Daoy (cell line): ENCODE measurements around the gene PTPRN2. TPM values are rescaled to one million over a fixed set of nuclear protein-coding genes. Genes with fewer than 3 reads are reported as not detected.

Experiments used
- DNase-seq: peaks from one replicate; pipeline ENCODE4 v3.0.0-alpha.2; 2015; ENCODE audit warnings: low read depth
- total RNA-seq: library from RNA; depleted of rRNA; stranded (reverse); fragments of >200 nt; shearing (Covaris generic); gene quantifications from 2 replicates; pipeline ENCODE4 v1.2.3, GENCODE V29; 2014

PTPRN2 gene
- total RNA-seq, 1 experiment from 2014 or later = 8.3 TPM

DNA sequence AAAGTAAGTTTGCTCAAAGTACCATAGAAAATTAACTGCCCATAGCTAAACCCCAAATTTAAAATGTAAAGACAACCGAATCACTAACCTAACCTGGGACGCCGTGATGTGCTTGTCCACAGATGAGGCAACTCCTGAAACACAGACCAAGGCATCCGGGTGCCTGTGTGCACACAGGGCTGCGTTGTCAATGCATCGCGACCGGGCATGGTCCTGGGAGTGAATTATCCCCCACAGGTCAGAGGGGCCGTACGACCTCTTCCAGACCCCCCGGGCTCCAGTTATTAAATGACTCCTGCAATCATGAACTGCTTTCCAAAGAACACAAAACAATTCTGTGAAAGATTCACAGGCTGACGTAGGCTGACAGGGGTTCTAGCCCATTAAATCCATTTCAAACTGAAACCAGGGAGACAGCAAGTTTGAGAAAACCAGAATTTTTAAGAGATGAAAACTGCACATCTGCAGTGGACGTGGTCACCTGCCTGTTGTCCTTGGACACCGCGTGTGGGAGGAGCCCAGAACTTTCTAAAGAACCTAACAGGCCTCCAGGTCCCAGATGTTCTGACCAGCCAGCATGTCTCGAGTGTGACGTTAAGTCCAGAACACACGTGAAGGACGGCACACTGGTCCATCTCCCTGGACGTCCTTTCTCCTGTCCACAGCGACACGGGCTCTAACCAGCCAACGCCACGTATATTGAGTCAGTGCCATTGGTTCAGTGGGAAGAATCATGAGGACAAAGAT, 953.0 kb downstream of the PTPRN2 start:
- no peak for DNase-seq

DNA sequence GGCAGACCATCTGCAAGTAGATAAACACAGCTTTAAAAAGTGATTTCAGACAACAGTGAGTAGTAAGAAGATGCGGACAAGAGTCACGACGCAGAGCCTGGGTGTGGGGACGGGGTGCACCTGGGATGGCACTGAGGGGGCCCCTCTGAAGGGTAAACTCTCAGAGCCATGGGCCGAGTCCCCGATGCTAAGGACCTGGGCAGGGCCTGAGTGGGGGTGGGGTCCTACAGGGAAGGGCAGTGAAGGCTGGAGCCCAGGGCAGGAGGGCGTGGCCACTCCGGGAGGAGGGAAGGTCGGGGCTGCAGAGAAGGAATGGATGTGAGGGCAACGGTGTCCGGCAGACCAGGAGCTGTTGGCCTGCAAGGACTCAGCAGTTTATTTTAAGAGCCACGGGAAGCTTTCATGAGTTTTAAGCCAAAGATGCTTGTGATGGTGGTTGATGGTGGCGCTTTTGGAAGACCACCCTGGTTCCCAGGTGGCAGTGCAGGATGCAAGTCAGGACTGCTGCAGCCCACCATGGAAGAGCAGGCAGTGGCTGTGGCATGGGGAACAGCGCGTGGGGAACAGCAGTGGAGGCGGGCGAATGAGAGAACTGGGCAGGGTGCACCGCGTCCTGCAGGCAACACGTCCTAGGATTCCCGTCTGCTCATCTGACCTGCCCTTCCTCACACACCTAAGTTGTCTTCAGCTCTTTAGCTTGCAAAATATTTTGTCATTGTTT, 954.0 kb downstream of the PTPRN2 start:
- no peak for DNase-seq

DNA sequence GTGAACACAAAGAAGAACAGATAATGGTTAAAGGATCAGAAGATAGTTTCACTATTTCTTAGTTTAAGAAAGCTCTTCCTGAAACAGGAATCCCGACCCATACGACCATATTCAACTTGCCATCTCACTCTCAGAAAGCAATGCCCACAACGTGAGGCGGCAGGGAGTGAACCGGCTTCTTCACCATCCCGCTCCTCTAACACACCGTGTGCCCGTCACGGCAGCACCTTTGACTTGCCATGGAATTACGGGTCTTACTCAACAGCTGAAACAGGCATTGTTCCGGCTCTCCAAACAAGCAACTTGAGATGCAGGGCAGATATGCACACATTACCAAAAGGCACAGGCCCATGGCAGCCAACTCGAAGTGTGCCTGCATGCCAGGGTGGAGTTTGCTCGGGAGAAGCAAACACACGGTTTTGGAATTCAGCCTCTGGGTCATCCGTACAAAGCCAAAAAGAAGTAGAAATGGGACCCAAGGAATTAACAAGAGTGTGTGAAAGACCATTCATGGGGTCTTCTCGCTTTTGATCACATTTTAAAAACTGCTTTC, 957.2 kb downstream of the PTPRN2 start:
- no peak for DNase-seq

DNA sequence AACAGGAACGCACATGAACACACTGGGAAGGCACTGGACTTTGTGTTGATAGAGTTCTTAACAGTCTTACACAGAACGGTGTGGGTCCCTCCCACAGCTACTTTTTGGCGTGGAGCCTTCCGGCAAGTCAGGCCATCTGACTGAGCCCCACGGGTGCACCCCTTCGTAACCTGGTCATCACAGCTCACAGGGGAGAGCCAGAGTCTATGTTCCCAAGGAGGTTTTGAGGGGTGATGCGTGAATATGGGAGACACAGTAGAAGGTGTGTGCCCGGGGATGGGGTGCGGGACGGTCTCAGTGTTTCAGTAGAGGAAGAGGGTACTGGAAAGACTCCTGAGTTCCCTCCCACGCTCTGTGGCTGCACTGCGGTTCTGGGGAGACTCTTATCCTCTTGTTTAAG, 959.2 kb downstream of the PTPRN2 start:
- DNase-seq = no peak

DNA sequence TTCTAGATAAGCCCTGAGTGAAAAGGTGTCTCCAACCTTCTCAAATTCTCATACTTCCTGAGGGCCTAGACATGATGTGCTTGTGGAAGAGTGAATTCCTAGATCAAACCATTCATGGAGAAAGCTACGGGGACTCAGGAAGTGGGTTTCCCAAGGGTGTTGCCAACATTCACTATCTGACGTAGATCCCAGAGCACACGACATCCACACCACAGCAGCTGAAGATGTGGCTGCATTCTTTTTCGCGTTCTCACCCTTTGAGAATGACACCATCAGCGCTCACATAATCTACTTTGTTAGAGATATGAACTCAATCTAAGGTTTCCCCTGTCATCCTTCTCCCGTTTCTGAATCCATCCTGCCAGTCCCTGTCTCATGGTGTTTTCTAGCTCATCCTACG, 960.0 kb downstream of the PTPRN2 start:
- peak; percentile 53 for DNase-seq

DNA sequence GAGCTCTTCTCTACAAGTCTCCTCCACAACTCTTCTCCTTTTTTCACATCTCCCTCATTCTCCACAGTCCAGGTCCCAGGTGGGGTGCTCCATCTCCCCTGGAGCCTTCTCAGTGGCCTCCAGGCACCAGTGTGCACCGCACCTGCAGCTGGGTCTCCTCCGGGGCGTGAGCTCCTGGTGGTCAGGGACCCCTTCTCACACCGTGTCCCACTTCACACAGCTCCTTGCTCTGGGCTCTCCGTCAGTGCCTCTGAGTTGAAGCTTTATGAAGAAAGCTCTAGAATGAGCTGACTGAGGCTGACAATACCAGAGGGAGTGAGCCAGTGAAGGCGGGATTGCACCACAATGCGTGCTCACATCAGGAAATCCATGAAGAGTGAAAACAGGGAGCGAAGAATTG, 960.6 kb downstream of the PTPRN2 start:
- no peak for DNase-seq

DNA sequence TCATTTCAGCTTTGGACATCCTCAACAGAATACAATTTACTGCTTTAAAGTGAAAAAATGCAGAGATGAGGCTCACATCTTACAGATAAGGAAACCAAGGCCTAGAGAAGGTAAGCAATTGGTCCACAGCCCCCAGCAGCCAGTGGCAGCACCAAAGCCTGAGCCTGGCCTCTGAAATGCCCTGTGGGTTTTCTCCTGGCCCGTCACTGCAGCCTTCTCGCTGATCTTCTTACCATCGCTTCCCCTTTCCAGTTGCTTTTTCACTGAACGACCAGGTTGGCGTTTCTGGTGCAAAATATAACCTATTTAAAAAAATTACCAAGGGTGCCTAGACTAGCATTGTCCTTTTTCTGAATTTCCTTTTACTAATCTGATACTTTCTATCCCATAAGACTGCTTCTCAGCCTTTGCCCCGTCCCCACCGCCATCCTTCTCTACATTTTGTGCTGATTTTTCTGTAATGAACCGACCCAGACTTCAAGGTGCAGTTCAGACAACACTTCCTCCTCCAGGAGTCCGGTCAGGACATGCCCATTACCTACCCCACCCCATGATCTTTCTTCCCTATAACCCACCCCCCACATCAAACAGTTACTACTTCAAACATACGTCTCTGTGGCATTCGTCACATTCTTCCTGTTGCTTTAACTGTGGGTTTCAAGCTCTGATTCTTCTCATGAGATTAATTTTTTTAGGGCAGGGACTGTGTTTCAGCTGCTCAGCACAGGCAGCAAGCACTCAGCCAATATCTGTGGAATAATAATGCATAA, 961.5 kb downstream of the PTPRN2 start:
- DNase-seq = no peak

DNA sequence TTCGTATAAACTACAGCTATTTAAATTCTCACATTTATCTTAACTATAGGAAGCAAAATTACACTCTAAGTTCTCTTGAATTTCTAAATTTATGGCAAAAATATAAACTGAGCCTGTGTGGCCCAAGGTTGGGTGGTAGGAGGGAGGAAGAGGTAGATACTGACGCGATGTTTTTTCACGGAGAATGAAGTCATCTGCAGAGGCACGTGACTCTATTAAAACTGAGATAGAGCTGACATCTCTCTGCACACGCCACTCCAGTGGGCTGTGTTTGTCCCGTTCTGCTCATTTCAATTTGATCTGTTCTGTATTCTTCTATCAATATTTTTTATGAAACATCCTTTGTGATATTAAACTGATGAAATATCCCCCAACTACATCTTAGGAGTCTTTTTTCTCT, 964.1 kb downstream of the PTPRN2 start:
- DNase-seq = no peak

DNA sequence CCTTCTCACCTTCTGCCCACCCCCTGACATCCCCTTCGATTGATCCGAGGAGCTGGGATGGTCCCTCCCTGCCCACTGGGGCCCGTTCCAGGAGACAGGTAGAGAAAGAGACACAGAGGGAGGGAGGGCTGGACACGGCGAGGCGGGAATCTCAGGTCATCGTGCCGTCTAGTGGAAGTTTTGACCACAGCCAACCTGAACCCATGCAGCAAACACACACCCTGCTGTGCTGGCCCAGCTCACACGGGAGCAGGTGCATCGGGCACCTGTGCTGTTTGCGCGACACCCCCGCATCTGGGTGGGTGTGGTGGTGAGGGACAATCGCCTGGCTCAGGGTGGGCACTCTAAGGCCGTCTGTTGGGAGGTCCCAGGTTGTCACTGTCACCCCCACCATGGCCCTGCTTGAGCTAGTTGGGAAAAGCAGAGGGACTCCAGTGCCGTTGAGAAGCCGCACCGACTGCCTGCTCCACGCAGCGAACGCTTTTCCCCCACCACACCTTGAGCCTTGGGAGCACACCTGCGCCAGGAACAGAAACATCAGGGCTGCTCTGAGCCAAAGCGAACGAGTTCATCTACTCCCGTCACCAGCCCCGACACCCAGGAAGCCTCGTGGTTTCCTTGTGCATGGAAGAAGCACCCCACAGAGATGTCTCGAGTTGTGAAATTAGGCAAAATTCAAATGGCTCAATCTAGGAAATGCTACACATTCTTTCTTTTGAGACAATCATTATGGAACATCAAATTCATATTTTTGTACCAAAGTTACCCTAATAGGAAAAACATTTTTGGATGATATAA, 965.0 kb downstream of the PTPRN2 start:
- DNase-seq = no peak

DNA sequence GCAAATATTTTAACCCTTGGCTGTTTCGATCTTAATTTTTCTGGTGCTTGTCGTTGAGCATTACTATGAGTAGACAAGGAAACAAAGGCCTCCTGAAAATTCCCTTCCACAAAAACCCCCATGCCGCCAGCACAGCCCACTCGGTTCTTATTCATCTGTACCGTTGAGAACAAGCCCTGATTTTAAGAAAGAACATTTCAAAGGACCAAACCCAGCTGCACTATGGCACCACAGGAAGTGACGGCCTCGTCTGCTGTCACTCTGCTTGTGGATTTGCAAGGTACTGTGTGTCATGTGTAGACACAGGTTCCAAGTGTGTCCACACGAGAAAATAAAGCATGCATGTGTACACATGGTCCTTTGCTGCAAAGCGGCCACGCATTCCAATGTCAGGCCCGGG, 965.6 kb downstream of the PTPRN2 start:
- no peak for DNase-seq

DNA sequence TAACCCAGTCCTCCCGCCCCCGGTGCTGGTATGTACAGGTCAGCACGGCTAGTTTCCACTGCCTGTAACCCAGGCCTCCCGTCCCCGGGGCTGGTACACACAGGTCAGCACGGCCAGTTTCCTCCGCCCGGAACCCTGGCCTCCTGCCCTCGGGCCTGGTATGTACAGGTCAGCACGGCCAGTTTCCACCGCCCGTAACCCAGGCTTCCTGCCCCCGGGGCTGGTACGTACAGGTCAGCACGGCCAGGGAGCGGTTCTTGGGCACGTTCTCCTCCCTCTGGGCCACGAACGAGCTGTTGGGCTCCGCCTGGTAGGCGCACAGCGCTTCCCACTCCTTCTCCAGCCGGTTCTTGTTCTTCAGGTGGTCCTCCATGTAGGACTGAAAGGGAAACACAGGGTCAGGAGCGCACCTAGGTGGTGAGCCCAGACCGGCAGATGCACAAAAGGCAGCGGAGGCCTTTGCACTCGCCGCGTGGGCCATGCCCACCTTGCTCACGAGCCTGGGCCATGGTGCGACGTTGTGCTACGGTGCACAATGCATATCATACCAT, 966.4 kb downstream of the PTPRN2 start:
- no peak for DNase-seq

DNA sequence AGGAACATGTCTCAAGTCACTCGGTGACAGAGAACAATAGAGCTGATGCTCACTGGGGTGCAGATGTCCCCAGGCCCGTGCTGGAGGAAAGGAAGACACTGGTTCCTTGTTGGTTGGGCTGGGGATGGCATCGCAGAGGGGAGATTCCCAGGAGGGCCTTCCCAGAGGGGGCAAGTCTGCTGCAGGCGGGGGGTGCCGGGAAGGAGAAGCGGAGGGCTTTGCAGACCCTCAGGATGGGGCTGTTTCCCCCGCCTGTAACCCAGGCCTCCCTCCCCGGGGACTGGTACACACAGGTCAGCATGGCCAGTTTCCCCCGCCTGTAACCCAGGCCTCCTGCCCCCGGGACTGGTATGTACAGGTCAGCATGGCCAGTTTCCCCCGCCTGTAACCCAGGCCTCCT, 967.0 kb downstream of the PTPRN2 start:
- no peak for DNase-seq

DNA sequence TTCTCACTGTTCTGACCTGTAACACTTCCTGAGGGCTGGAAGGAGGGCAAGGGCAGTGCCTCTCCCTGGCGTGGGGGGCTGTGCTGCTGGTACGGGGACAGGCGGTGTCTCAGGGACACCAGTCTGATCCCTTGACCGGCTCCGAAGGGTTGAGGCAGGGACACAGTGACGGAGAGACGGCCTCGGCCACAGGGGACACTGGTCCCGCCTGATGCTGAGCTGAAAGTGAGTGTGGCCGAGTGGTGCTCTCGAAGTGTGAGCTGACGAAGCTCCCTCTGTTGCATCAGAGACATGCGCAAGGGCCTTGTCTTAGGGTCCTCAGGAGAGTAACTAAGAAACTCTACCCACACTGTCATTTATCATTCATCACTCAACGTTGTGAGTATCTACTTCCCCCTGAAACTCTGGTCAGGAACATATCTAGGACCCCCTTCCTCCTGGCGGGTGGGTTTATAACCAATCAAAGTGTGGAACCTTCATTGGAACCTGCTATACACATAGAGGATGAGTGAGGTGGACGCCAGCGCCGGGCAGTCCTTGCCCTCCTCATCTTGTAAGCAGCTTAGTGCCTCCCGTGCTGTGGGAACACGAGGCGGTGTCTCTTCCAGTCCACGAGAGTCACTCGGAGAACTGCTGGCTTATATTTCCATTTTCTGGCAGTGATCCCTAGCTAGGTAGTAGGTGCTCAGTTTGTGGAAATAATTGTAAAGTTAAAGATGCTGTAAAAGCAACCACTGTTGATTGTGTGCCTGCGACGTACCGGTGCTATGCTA, 967.7 kb downstream of the PTPRN2 start:
- DNase-seq = no peak

DNA sequence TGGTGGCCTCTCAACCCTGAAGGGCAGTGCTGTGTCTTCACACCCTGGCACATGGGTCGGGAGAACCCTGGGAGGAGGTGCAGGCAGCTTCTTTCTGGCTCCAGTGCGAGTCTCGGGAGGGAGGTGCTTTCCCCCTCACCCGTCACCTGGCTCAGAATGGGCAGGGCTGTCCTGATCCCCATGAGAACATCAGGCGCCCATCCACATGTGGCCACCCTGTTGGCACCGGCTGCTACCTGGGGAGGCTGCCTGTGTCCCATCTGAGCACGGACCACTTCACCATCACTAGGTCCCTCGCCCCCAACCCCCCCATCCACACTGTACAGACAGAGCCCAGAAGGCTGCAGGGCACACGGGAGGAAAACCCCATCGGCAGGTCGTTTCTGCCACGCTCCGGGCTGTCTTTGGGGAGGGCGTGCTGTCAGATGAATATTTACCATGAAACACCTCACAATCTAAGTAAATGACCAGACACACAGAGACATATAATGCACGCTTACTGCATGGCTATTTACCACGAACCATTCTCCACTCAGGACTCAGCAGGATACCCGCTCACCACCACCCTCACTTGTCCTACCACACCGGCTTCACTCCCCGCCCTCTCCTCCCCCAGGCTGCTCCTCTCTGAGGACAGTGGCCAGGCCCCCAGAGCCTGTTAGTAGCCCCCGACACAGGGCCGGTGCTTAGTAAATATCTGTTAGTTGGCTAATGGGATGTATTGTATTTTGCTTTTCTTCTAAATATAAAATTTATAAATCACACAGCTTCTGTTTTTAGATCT, 968.6 kb downstream of the PTPRN2 start:
- no peak for DNase-seq

DNA sequence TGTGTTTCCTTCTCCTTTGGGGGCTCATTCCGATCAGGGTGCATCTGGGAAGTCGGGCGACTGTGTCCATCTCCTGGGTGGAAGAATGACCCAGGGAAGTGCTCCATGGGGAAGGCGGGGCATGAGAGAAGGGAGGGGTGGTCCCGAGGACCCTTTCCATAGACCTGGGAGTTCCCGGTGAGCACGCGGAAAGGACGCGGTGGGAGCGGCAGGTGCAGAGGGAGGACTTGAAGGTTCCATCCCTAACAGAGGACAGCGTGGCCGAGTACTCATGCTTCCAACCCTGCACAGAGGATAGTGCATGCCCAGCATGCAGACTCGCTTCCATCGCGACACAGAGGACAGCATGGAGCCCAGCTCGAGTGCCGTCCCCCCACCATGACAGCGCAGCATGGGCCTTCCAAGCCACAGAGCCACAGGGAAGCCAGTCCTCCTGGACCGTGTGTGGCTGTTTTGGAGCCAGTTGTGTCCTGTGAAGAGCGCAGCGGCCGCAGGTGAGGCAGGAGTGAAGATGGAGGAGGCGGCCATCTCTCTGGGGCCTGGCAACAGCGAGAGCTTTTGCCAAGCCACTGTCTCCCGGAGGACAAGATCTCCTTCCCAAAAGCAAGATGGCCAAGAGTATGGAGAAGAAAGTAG, 969.4 kb downstream of the PTPRN2 start:
- DNase-seq = no peak

DNA sequence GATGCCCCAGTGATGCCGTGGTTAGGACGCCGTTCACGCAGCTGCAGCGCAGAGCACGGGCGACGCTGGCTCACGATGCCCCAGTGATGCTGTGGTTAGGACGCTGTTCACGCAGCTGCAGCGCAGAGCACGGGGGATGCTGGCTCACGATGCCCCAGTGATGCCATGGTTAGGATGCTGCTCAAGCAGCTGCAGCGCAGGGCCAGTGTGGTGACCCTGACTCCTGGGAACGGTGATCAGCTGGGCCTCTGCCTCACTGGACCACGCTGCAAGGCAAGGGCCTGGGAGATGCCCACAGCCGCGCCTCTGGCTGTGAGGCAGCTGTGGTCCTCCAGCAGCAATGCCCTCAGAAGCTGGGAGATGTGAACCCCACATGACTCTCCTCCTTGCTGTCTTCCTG, 970.2 kb downstream of the PTPRN2 start:
- no peak for DNase-seq

DNA sequence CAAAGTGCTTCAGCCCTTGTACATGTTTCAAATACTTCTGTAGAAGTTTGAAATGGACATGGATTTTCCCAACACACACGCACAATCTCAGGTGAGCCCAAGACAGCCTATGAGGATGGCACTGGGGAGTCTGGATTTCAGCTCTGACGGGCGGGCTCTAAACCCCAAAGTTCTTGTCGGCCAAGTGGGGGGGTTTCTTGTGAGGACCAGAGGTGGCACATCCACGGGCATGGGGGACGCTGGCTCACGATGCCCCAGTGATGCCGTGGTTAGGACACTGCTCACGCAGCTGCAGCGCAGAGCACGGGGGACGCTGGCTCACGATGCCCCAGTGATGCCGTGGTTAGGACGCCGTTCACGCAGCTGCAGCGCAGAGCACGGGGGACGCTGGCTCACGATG, 970.7 kb downstream of the PTPRN2 start:
- DNase-seq = no peak

DNA sequence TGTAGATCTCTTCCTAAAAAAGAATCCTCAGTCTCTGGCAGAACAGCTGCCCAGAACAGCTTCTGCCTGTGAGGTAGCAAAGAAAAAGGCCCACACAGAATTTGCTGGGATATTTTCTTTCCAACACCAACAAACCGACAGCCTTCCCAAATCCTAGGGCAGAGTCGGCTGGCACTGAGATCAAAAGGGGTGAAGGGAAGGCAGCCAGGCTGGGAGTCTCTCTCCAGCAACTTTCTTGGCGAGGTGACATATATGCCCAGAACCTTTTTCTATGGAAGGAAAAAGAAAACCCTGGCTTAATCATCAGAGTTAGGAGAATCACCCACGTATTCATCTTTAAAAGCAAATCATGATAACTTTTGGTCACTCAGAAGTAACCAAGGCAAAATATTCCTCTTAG, 971.2 kb downstream of the PTPRN2 start:
- no peak for DNase-seq

DNA sequence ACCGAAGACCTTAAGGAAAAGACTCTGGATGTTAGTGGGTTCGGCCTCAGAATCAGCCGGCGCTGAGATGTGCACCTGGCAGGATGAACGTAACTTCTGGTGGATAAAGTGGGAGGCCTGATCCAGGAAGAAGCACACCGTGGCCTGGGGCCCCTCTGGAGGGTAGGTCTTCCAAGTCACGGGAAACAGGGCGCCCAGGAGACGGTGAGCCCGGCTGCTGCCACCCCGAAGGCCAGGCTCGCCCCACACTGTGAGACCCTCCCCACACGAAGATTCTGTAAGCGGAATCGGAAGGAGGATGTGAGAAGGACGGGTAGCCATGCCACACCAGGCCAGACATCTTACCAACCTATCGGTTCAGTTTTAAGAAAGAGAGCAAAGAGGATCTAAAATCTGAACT, 971.8 kb downstream of the PTPRN2 start:
- DNase-seq = no peak
